ENCODE measurements around the gene NBAS.
"Not testable (repeated sequence)": the region's sequence is repeated elsewhere in the genome, so short reads cannot be mapped to it uniquely, and the experiment has no call there.

NBAS gene

GRCh38 chr2:15253247-15253646 lies 307.9 kb downstream of the NBAS start:
- DNase-seq: no peak

GRCh38 chr2:15251753-15252152 lies 309.4 kb downstream of the NBAS start:
- DNase-seq: no peak

GRCh38 chr2:15250946-15251345 lies 310.2 kb downstream of the NBAS start:
- DNase-seq: not testable (repeated sequence)

- DNase-seq: no peak
Measured at GRCh38 chr2:15246870-15247269, 314.3 kb downstream of the NBAS start.

GRCh38 chr2:15243762-15244161 lies 317.4 kb downstream of the NBAS start:
- DNase-seq: no peak

- DNase-seq: peak; percentile 58 to 74
Measured at GRCh38 chr2:15242936-15243461, 318.1 kb downstream of the NBAS start.

- no peak for DNase-seq
Measured at GRCh38 chr2:15241929-15242328, 319.2 kb downstream of the NBAS start.

GRCh38 chr2:15241201-15241600 lies 319.9 kb downstream of the NBAS start:
- no peak for DNase-seq

GRCh38 chr2:15238028-15238427 lies 323.1 kb downstream of the NBAS start:
- DNase-seq: peak; percentile 31 to 34

- no peak for DNase-seq
Measured at GRCh38 chr2:15230599-15231192, 330.4 kb downstream of the NBAS start.

GRCh38 chr2:15226661-15227060 lies 334.5 kb downstream of the NBAS start:
- DNase-seq: peak in 1 of 2 experiments; percentile 17

- no peak for DNase-seq
Measured at GRCh38 chr2:15225131-15225530, 336.0 kb downstream of the NBAS start.

- DNase-seq: no peak
Measured at GRCh38 chr2:15224641-15225040, 336.5 kb downstream of the NBAS start.

GRCh38 chr2:15223887-15224286 lies 337.2 kb downstream of the NBAS start:
- no peak for DNase-seq

GRCh38 chr2:15222856-15223255 lies 338.3 kb downstream of the NBAS start:
- no peak for DNase-seq

- no peak for DNase-seq
Measured at GRCh38 chr2:15220603-15221002, 340.5 kb downstream of the NBAS start.

GRCh38 chr2:15218423-15219086 lies 342.6 kb downstream of the NBAS start:
- no peak for DNase-seq

GRCh38 chr2:15212249-15212648 lies 348.9 kb downstream of the NBAS start:
- no peak for DNase-seq

- not testable (repeated sequence) for DNase-seq
Measured at GRCh38 chr2:15210542-15210941, 350.6 kb downstream of the NBAS start.

- no peak for DNase-seq
Measured at GRCh38 chr2:15206419-15206818, 354.7 kb downstream of the NBAS start.

GRCh38 chr2:15205562-15205961 lies 355.6 kb downstream of the NBAS start:
- no peak for DNase-seq

- no peak for DNase-seq
Measured at GRCh38 chr2:15201009-15201408, 360.1 kb downstream of the NBAS start.

- no peak for DNase-seq
Measured at GRCh38 chr2:15200581-15200980, 360.6 kb downstream of the NBAS start.

GRCh38 chr2:15198051-15198450 lies 363.1 kb downstream of the NBAS start:
- DNase-seq: no peak

GRCh38 chr2:15195813-15196212 lies 365.3 kb downstream of the NBAS start:
- DNase-seq: no peak

Data from Kasumi-1 (cell line).